Ishikawa (cell line): ENCODE results near the gene SLC6A20.

Source experiments
- EP300 ChIP-seq: IDR thresholded peaks from 2 replicates; pipeline ENCODE4 v1.6.1; 2012; ENCODE audit warnings: borderline replicate concordance
- FOXM1 ChIP-seq: IDR thresholded peaks from 2 replicates; pipeline ENCODE4 v1.6.1; 2012; ENCODE audit warnings: low read depth, borderline replicate concordance
- NFIC ChIP-seq: IDR thresholded peaks from 2 replicates; pipeline ENCODE4 v1.6.1; 2012

DNA sequence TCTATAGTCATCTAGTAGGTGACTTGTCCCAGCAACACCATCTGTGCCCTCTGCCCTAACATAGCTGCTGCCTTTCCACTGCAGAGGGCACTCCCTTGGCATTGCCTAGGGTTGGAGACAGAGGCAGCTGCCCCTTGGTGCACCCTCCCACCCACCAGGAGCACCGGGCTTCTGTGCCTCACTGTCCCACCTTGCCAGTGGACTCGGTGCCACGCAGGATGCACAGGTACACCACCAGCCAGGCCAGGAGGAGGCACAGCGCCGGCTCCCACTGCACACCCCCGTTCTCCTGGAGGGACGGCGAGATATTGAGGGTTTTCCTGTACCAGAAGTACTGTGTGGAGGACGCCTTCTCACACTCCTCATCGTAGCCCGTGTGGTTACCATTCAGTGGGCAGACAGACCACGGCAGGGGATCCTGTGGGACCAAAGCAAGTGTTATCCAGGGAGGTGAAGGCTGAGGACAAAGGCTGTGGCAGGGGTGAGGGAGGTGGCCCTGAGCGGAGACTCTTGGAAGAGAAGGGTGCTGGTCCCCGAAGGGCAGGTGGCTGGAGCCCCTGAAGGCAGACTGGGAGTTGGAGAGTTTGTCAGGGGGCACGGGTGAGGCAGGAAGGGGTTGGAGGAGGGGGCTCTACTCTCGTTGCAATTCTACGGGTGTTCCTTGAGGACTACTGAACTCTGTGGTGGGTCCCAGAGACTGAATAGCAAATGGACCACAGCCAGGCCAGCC, 20.6 kb downstream of the SLC6A20 start:
- TF ChIP-seq NFIC: no peak
- no peak for TF ChIP-seq EP300
- TF ChIP-seq FOXM1: no peak
